HUDEP-2 (cell line): ENCODE measurements around the gene COMMD9.

Source experiments
- DNase-seq, 76 experiments: peaks; one replicate each; lab custom pipeline; 2025; ENCODE audit not compliant: unreplicated experiment in 76 of 76; lab: John Stamatoyannopoulos, UW

Gene COMMD9

DNA sequence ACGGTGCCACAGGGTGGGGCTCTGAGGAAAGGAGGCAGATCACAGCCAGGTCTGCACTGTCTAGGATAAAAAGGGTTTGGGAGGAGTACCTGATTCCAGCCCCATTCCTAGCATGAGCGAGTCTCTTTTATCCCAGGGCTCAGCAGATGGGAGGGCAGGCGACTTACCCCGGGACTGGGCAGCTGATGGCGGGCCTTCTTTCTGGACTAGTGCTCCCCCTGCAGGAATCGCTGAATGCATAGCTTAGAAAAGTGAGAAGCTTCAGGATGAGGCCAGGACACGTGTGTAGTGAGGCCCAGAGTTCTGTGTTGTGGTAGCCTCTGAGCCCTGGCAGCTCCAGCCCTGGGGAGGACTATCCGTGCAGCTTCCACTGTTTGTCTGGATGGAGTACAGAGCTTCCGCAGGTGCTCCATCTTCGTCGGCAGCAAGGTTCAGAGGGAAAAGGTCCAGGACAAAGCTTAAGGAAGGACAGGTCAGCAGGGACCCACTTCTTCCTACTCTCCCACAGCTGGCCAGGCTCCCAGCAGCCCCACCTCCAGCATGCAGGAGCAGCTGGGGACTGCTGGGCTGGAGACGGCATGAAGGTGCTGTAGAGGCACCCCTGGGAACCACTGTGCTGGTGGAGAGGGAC is 30.4 kb downstream of the COMMD9 start:
- peak in 44 of 76 experiments; percentile 2 to 62 (median 24) for DNase-seq

DNA sequence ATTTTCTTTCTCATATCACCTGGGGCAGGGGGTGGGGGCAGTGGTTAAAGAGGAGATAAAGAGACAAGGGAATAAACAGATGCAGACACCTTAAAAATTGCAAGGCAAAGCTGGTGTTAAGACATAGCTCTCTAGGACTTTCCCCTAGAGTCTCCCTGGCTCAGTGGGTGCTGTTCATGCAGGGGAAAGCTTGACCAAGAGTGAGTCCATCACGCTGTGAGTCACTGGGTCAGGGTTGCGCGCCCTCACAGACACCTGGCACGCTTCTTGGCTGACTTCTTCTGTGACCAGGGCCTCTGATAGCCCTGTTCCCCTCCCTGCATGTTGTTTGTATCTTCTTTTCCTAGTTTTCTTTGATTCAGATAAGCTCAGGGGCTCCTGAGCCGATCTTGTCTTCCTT is 31.9 kb downstream of the COMMD9 start:
- no peak for DNase-seq

DNA sequence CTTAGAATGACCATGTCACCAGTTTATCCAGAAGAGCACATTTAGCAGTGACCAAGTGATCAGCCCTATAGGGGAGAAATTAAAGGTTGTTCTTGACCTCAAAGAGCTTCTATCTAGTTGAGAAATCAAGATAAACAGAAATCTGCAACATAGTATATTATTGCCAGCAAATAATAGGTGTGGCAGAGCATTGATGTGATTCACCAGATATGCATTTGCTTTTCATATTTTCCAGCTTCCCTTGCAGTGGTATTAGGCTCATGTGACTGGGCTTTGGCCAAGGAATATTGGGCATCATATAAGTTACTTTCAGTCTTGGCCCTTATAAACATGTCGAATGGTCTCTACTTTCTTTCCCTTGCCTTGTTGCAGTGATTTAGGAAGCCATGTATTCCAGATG is 34.5 kb downstream of the COMMD9 start:
- no peak for DNase-seq

DNA sequence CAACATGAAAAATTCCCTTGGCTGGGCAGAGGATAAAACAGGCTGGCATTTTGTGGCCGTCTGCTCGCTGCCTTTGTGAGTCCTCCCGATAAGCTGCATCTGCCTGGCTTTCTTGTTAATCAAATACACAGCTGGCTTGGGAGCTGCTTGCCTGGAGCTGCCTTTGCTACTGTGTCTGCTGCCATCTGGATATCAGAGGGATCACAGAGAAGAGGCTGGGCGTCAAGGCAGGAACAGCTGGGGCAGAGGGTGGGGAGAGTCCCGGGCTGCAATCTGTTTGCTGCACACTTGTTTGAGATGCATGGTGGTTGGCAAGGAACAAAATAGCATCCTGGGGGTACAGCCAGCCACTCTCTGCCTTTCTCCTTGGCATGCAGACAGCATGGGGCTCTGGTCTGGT is 36.0 kb downstream of the COMMD9 start:
- peak in 7 of 76 experiments; percentile 5 to 36 (median 18) for DNase-seq

DNA sequence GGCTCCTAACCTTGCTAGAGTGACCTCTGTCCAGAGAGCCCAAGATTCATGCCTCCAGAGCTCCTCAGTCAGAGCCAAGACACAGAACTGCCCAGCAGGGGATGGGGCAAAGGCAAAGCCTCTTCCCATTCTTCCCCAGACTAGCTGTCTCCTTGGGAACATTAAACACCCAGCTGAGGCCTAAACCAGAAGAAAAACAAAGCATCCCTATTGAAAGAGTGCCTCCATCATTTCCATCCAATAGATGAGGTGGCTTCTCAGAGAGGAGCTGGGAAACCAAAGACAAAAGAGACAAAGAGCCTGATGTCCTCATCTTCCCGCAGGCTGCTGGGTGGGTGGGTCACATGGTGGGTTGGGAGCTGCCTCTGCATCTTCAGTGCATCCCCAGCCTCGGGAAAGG is 37.4 kb downstream of the COMMD9 start:
- no peak for DNase-seq

DNA sequence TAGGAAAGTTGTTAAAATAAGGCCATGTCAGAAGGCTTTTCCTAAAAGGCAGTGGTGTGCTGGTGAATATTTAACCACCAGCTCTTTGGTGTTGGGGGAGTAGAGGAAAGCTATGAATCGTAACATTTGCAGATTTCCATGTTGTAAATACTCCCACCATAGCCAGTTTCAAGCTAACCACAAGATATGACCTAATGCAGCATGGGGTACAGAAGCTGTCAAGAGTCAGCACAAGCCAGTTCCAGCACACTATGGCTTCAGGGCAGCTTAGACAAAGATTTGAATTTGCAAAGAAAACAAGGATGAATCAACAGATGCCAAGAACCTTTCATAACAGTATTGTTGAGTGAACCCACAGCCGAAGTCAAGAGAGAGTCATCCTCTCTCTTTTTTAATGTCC is 40.0 kb downstream of the COMMD9 start:
- DNase-seq: no peak

DNA sequence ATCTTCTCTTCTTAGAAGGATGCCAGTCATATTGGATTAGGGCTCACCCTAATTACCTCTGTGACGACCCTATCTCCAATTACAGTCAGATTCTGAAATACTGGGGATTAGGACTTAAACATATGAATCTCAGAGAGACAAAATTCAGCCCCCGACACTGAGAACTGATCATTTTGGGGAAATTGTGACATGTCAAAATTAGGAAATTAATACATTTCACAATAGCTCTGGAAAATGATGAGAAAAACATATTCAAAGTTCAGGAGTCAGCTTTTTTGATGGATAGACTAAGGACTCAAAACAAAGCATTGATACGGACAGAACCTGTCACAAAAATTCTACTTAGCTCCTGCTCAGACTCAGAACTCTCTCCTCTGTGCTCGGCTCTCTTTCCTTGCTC is 40.8 kb downstream of the COMMD9 start:
- no peak for DNase-seq

DNA sequence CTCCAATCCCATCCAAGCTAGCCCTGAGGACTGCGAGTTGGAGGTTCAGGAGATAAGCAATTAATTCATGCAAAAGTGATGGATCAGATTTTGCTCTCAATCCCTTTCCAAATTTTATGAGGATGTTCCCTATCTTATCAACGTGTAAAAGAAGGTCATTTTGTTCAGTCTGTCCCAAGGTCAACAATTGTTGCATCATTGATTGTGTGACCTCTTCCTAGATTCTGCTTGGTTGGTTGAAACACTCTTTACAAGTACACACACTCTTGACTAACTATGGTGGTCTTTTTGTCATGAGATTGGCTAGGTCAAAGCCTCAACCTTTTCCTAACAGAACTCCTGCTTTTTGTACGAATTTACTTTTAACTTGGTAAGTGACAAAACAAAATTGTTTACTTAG is 41.7 kb downstream of the COMMD9 start:
- no peak for DNase-seq

DNA sequence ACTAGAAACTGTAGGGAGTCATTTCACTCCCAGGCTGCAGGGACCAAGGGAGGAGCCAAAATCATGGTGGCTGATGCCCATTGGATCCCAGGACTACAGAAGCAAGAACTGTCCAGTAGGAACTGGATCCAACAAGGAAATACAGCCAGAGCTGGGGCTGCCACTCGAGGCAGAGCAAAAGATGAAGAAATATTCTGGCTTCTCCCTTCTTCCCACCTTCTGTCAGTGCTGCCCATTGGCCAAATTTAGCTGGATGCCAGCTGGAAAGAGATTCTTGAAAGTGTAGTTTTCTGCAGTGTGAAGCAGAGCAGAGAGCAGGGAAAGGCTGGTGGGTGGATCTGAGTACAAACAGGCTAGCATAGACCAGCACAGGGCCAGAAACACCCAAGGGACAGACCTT is 45.6 kb downstream of the COMMD9 start:
- no peak for DNase-seq

DNA sequence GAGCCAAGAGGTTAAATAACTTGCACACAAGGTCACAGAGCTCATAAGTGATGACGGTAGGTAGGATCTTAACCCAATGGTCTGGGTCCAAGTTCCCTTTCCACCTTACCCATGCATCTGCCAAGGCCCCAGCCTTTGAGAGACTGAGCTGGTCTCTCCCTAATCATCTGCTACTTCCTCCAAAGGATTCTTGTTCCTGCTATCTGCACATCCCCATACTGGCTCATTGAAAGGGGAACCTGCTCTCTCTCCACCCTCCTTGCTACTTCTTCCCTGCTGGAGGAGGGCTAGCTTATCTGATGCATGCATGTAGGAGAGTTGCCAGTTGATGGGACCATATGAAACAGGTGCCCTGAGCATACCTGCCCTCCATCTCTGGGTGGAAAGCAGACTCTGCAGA is 47.7 kb downstream of the COMMD9 start:
- DNase-seq: no peak

DNA sequence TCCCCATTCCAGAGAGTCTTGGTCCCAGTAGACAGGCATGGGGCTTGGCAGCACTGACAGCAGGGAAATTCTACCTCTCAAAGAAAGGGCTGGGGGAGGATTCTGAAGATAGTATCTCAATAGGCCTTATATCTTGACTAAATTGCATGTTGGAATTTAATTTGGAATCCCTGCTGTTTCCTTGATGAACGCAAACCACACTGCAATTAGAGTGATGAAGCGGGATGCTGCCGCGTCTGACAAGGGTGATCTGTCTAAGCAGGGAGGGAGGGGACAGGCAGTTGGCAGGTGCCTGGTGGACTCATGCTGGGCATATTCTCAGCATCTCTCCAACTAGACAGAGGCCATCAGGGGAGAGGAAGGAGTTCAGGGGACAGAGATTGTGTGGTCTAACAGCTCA is 48.4 kb downstream of the COMMD9 start:
- no peak for DNase-seq

DNA sequence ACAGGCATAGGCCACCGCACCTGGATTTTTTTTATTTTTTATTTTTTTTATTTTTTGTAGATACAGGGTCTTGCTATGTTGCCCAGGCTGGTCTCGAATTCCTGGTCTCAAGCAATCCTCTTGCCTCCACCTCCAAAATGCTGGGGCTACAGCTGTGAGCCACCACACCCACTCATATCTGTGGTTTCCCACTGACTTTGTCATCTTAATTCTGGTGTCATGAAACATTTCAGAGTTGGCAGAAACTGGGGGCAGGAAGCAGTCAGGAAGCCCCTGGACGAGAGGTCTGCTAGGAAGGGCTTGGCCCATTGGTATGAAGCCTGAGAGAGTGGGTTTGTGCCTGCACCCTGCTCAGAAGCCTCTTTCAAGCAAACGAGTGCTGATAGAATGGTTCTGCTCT is 49.1 kb downstream of the COMMD9 start:
- DNase-seq: no peak

DNA sequence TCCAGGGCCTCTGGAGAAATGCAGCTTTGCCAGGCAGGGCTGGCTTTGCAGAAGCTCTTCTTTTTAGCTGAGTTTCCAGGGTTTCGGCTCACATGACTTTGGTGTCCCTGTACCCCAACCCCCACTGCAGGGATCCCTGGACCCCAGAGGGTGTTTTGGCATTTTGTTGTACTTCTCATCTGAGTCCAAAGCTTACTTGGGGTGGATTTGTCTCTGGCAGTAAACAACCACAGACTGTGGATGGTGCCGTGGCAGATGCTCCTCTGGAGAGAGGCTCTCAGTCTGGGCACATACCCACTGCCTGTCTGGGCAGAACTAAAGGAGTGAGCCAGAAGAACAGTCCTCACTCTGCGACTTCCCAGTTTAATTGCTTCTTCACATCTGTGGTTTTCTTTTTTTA is 49.6 kb downstream of the COMMD9 start:
- no peak for DNase-seq

DNA sequence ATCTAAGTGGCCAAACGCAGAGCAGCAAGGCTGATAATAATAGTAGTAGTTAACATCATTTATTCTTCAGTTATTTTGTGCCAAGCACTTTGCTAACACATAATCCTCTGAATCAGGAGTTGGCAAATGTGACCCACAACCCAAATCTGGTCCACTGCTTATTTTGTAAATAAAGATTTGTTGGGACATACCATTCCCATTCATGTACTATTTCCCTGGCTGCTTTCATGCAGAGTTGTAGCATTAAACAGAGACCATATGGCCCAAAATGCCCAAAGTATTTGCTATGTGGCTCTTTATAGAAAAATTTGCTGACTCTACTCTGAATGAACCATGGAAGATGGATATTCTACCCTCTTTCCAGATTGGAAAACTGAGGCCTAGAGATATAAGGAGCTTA is 50.3 kb downstream of the COMMD9 start:
- no peak for DNase-seq

DNA sequence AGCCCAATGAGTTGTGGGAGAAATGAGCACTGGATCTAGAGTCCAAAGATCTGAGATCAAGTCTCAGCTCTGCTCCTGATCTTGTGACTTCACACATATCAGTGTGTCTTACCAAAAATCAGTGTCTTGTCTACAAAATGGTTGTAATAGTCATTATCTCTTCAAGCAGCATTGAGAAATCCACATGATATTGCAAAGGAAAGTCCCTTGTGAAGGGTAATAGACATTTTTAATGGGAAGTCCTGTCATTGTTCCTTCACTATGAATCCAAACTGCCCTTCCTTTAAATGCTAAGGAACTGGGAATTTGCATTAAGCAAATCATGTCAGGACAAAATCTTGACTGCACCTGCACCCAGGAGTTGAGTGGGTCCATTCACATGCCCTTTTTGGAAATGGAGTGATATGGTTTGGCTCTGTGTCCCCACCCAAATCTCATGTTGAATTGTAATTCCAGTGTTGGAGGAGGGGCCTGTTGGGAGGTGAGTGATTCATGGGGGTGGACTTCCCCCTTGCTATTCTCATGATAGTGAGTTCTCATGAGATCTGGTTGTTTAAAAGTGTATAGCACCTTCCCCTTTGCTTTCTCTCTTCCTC is 51.1 kb downstream of the COMMD9 start:
- DNase-seq: no peak

DNA sequence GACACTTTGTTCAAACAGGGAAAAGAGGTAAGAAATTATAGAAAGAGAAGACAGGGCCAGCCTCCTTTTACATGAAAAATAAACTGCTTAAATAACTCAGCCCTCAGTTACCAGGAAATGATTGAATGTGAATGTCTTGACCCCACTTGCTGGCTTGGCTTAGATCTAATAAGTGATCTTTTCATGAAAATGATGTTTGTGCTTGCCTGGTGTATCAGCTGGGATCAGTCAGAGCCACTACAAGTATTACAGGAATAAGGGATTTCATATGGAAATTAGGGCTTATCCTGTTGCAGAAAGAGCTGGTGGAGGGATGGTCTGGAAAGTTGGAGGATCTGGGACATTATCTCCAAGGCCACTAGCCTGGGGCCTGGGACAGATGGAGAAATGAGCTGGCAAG is 51.8 kb downstream of the COMMD9 start:
- no peak for DNase-seq

DNA sequence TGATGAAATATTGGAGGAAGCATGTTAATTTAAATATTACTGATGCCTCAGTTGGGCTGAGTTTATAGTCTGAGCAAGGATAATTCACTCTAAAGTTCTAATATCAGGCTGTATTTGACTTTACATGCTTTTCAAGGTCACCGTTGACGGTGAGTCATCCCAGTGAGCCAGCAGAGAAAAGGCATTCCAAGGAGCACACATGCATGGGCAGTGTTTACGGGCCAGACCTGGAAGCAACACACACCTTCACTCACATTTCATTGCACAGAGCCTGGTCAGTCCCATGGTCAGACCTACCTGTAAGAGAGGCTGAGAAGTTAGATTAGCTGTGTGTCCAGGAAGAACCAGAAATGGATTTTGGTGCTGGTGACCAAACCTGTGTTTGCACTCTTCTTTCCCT is 53.5 kb downstream of the COMMD9 start:
- no peak for DNase-seq

DNA sequence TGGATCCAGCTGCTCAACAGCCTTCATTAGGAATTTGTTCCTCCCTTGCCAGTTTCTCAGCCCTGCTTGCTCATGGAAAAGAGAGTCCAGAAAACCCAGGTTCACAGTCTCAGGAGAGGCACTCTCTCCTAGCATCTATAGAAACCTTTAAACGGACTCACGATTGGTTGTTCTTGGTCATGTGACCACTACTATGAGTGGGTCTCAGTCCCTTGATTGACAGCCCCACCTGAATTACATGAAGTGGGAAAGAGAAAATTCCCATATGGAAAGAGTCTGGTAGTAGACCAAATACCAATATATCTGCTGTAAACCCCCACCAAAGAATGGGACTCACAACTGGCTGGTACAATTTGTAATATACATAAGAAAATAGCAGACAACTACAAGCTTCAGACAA is 54.4 kb downstream of the COMMD9 start:
- DNase-seq: no peak

DNA sequence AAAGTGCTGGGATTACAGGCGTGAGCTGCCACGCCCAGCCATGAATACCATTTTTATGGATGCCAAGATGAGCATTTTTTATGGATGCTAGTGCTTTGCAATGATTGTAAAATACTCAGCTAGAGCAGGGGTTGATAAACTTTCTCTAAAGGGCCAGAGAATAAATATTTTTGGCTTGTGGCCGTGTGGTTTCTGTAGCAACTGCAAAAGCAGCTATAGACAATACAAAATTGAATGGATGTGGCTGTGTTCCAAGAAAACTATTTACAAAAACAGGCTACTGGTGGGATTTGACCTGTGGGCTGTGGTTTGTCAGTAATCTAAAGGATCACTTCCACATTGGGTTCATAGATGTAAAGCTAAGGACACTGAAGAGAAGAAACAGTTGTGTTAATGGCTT is 56.0 kb downstream of the COMMD9 start:
- DNase-seq: no peak

DNA sequence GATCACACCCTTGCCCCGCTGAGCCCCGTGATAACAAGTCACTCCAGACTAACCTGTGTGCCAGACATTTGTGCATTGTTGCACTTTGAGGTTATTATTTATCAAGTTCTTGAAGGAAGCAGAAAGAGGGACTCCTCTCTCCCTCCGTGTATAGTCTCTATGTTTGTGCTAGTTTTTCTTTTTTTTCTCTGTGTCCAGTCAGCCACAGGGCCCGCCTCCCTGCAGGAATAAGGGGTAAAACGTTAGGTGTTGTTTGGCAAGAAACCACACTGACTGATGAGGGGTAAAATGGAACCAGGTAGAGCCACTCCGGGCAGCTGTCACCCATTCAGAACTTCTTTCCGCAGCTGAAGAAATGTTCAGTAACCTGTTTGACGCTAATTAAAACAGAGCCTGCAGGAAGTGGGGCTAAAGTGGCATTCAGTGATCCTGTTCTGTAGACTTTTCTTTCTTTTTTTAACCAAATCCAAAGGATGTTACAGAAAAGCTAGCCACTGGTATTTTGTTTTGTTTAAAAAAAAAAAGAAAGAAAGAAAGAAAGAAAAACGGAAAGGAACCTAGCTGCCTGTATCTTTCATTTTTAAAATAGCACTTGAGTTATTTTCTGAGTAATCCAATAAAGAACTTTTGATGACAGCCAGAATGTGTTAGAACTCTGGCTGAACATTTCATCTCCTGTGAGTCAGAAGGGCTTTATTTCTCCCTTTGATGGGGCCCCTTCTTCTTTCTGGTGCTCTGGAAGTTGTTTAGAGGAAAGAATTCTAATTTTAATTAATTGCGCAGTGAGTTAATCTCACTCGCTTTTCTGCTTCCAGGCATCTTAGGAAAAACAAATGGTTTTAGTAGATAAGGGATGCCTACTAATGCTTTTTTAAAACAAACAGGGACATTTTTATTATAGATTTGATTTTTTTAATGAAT is 58.2 kb downstream of the COMMD9 start:
- DNase-seq: no peak

DNA sequence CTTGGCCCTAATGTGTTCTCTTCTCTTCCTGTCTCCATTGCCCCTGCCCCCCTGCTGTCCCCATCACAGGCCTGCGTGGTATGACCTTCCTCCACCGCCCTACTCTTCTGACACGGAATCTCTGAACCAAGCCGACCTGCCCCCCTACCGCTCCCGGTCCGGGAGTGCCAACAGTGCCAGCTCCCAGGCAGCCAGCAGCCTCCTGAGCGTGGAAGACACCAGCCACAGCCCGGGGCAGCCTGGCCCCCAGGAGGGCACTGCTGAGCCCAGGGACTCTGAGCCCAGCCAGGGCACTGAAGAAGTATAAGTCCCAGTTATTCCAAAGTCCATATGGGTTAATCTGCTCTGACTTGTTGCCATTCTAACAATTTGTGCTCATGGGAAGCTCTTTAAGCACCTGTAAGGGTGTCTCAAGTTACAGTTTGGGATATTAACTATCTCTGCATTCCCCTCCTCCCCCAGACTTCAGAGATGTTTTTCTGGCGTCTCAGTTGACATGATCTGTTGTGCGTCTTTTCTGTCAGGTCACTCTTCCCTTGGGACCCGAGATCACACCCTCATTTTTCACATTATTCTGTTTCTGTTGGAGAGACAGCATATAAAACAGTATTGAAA is 60.0 kb downstream of the COMMD9 start:
- DNase-seq: no peak
